BJ (cell line): ENCODE results near the gene MAP3K6. TPM values are rescaled to one million over a fixed set of nuclear protein-coding genes. Genes with fewer than 3 reads are reported as not detected.

Experiments used
- CTCF ChIA-PET: fragments of 350-600 bp; formaldehyde crosslinking; extraction: SDS; loops from one replicate; lab custom pipeline; 2021; ENCODE audit warnings: antibody characterized with exemption, inconsistent platforms; lab: Yijun Ruan, JAX
- POLR2A ChIA-PET: fragments of 300-600 bp; sonication (Branson Sonifier 250); formaldehyde crosslinking; extraction: SDS; loops from one replicate; lab custom pipeline; 2021; ENCODE audit warnings: antibody characterized with exemption; lab: Charles Lee
- DNase-seq: peaks from one replicate; pipeline ENCODE4 v3.0.0-alpha.2; 2011; ENCODE audit warnings: low read depth
- H3K27me3 ChIP-seq: 2 replicates; pipeline ENCODE4 v1.6.0; 2011; ENCODE audit warnings: low read length; ENCODE audit not compliant: control insufficient read depth, insufficient read depth
- H3K36me3 ChIP-seq: 2 replicates; pipeline ENCODE4 v1.5.1; 2011; ENCODE audit warnings: low read length; ENCODE audit not compliant: control insufficient read depth, insufficient read depth
- H3K4me3 ChIP-seq: 2 replicates; pipeline ENCODE4 v1.5.1; 2011; ENCODE audit warnings: low read depth, mild to moderate bottlenecking, control low read depth, low read length
- polyA plus RNA-seq: library from polyadenylated mRNA; depleted of rRNA; stranded (reverse); fragments of >200 nt; gene quantifications from 2 replicates; pipeline ENCODE4 v1.2.3, GENCODE V29; 2011; rRNA removed
- small RNA-seq: library from RNA; depleted of rRNA; stranded (forward); fragments of <200 nt; gene quantifications from one replicate; pipeline ENCODE3, GENCODE V24; 2012; ENCODE audit warnings: low replicate concordance, low read depth; ENCODE audit not compliant: insufficient read length
- TF ChIP-seq, protein P1 (sequence below): IDR thresholded peaks from 2 replicates; pipeline ENCODE4 v1.5.1; 2011; ENCODE audit warnings: low read depth, mild to moderate bottlenecking, control low read depth, inconsistent platforms, low read length, moderate library complexity; ENCODE audit not compliant: insufficient read depth

The MAP3K6 gene
- polyA plus RNA-seq, 1 experiment: 18.0 TPM

DNA sequence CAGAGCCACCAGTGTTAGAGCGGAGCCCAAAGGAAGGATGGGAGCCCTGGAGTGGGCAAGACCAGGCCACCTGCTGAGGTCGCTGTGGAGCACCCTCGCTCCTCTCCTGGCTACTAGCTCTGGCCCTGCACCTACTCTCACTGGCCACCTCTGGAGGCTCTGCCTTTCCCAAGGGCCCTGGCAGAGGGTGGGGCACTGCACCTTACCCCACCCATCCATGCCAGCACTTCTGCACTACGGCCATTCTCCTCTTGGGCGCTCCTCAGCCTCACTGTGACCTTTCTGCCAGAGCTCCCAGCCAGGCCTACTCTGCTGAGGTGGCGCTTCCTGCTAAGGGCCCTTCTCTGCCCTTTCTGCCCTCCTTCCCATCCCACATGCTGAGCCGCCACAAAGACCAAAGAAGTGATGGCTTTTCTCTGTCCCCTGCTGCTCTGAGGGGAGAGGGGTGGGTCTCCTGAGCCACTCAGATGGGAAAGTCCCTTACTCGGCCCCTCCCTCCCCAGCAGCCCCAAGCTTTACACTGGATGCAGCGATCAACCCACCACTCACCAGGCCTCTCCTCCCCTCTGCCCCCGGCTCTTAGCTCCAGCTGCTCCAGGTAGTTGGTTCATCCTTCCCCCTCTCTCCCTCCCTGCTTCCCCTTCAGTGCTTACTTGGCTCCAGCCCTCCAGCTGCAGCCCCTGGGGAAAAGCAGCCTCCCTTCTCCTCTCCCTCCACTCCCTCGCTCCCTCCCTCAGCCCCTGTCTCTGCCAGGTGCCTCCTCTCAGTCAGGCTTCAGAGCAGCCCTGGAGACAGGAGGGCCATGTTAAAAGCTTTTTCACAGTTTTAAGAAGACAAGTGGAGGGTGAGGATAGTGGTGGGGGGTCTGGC, 59.6 kb downstream of the MAP3K6 start:
- no peak for DNase-seq
- POLR2A ChIA-PET: no interaction called here
- CTCF ChIA-PET: interaction anchor here (0.6 to 18.3 kb wide), 11 partner anchors 8 to 300 kb away, joined by 3 to 353 read pairs (median 4); partner anchors contain the start of gene MAP3K6

DNA sequence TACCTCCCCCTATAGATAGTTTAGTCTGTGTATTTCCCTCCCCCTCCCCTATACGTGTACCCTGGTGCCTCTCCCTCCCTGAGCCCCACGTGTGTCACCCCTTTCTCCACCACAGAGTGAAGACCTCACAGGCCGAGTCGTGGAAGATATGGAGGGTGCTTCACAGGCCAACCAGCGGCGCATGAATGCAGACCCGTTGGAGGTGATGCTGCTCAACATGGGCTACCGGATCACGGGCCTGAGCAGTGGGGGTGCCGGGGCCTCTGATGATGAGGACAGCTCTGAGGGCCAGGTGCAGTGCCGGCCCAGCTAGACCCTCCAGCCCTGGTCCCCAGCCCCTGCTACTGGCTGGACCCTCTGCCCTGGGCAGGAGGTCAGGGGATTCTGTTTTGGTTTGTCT, 60.7 kb downstream of the MAP3K6 start:
- ChIA-PET CTCF (interaction anchor here (1.0 to 18.3 kb wide), 5 partner anchors 9 to 258 kb away, joined by 3 to 353 read pairs (median 4); no protein-coding TSS in a partner anchor), POLR2A (no interaction called here)
- Histone ChIP-seq H3K36me3 (peaks cover 12% of the 10 kb centered on the region), H3K27me3 (no peaks in the 10 kb centered on the region), H3K4me3 (no peak overlapping the region)
- TF ChIP-seq, protein P1, sequence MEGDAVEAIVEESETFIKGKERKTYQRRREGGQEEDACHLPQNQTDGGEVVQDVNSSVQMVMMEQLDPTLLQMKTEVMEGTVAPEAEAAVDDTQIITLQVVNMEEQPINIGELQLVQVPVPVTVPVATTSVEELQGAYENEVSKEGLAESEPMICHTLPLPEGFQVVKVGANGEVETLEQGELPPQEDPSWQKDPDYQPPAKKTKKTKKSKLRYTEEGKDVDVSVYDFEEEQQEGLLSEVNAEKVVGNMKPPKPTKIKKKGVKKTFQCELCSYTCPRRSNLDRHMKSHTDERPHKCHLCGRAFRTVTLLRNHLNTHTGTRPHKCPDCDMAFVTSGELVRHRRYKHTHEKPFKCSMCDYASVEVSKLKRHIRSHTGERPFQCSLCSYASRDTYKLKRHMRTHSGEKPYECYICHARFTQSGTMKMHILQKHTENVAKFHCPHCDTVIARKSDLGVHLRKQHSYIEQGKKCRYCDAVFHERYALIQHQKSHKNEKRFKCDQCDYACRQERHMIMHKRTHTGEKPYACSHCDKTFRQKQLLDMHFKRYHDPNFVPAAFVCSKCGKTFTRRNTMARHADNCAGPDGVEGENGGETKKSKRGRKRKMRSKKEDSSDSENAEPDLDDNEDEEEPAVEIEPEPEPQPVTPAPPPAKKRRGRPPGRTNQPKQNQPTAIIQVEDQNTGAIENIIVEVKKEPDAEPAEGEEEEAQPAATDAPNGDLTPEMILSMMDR: no peak
- DNase-seq: no peak

More for the DNA sequence above, 59.6 kb downstream of the MAP3K6 start:
- TF ChIP-seq, protein P1: 0 out of 2 replicates have a peak, but pooled peaks have one; percentile 6
- H3K36me3 ChIP-seq: peaks cover 7% of the 10 kb centered on the region
- no peak overlapping the region for H3K4me3 ChIP-seq
- no peaks in the 10 kb centered on the region for H3K27me3 ChIP-seq

Small RNA genes within 50 kb of the gene (small RNA-seq; reads per million reads assigned to genes)
- not detected for gene RNU6-48P

Other genes starting within 250 kb of the MAP3K6 start
- 12.3 and 18.9 TPM in 2 replicates for gene SLC9A1, start 211.8 kb downstream of the MAP3K6 start, polyA plus RNA-seq
- gene WDTC1, start 132.3 kb downstream of the MAP3K6 start, polyA plus RNA-seq: 7.0 and 16.4 TPM in 2 replicates
- 39.4 and 76.2 TPM in 2 replicates for gene TMEM222, start 44.8 kb downstream of the MAP3K6 start, polyA plus RNA-seq
- gene SYTL1, start 24.9 kb downstream of the MAP3K6 start, polyA plus RNA-seq: 0.20 and 0.23 TPM in 2 replicates
- not detected in 2 replicates for gene FCN3, start 7.9 kb upstream of the MAP3K6 start, polyA plus RNA-seq
- gene CD164L2, start 16.4 kb upstream of the MAP3K6 start, polyA plus RNA-seq: not detected in 2 replicates
- gene GPR3, start 25.7 kb upstream of the MAP3K6 start, polyA plus RNA-seq: 1.0 and 1.8 TPM in 2 replicates
- gene WASF2, start 123.2 kb upstream of the MAP3K6 start, polyA plus RNA-seq: 49.0 and 56.5 TPM in 2 replicates
- gene AHDC1, start 237.2 kb upstream of the MAP3K6 start, polyA plus RNA-seq: 3.5 and 4.1 TPM in 2 replicates